SU-DHL-6 (cell line): ENCODE results near the gene IL10.
"Not testable (repeated sequence)": the region's sequence is repeated elsewhere in the genome, so short reads cannot be mapped to it uniquely, and the experiment has no call there.

Experiments
- H2AFZ ChIP-seq: fragments of 200-600 bp; sonication (generic); 2 replicates; pipeline ENCODE4 v1.6.1; 2014; ENCODE audit warnings: low read depth, mild to moderate bottlenecking, moderate library complexity, mixed read lengths, antibody characterized with exemption, low read length; ENCODE audit not compliant: severe bottlenecking
- H3F3A ChIP-seq: fragments of 200-600 bp; shearing (Covaris generic); 2 replicates; pipeline ENCODE4 v1.6.0; 2016; ENCODE audit warnings: antibody characterized with exemption, mild to moderate bottlenecking; ENCODE audit not compliant: insufficient read depth
- H3K27ac ChIP-seq: fragments of 200-600 bp; sonication (generic); 2 replicates; pipeline ENCODE4 v1.5.1; 2016; ENCODE audit warnings: low read depth, mild to moderate bottlenecking, low read length, moderate library complexity, mixed read lengths
- H3K27me3 ChIP-seq: fragments of 200-600 bp; sonication (generic), shearing (Covaris generic); 2 replicates; pipeline ENCODE4 v1.6.0; 2014; ENCODE audit warnings: mild to moderate bottlenecking, low read length
- H3K36me3 ChIP-seq: fragments of 200-600 bp; sonication (generic); 2 replicates; pipeline ENCODE4 v1.6.1; 2014; ENCODE audit warnings: mild to moderate bottlenecking, low read length, mixed read lengths
- H3K4me2 ChIP-seq: fragments of 300-600, 200-600 bp; shearing (Covaris generic), sonication (generic); 2 replicates; pipeline ENCODE4 v1.6.0; 2014; ENCODE audit warnings: low read length, low read depth, mild to moderate bottlenecking; ENCODE audit not compliant: poor library complexity, severe bottlenecking
- H3K4me3 ChIP-seq: fragments of 200-600 bp; sonication (generic); 2 replicates; pipeline ENCODE4 v1.5.1; 2014; ENCODE audit warnings: antibody characterized with exemption, low read length, mild to moderate bottlenecking, mixed read lengths; ENCODE audit not compliant: insufficient read depth, poor library complexity, severe bottlenecking
- H3K79me2 ChIP-seq: fragments of 200-600 bp; sonication (generic); 2 replicates; pipeline ENCODE4 v1.6.1; 2014; ENCODE audit warnings: mild to moderate bottlenecking, low read length, moderate library complexity; ENCODE audit not compliant: insufficient read depth
- H3K9ac ChIP-seq: fragments of 200-600 bp; sonication (generic); 2 replicates; pipeline ENCODE4 v1.7.0; 2014; ENCODE audit warnings: mild to moderate bottlenecking, low read length
- H3K9me2 ChIP-seq: fragments of 200-600 bp; sonication (generic); replicated peaks from 2 replicates; pipeline ENCODE4 v1.6.1; 2014; ENCODE audit warnings: low read length; ENCODE audit not compliant: insufficient read depth
- H3K9me3 ChIP-seq: fragments of 200-600 bp; sonication (generic); 2 replicates; pipeline ENCODE4 v1.6.1; 2014; ENCODE audit warnings: low read length, mixed read lengths; ENCODE audit not compliant: insufficient read depth
- H4K20me1 ChIP-seq: fragments of 200-600 bp; sonication (generic); 2 replicates; pipeline ENCODE4 v1.6.1; 2014; ENCODE audit warnings: low read depth, mild to moderate bottlenecking, antibody characterized with exemption, low read length, moderate library complexity, mixed read lengths
- EZH2phosphoT487 ChIP-seq: fragments of 200-600 bp; sonication (generic), shearing (Covaris generic); conservative IDR thresholded peaks from 2 replicates; pipeline ENCODE4 v1.6.1; 2018; ENCODE audit warnings: mild to moderate bottlenecking, antibody characterized with exemption, low read length, moderate library complexity, mixed read lengths
- TF ChIP-seq, protein P1 (sequence below): fragments of 200-600 bp; sonication (generic); IDR thresholded peaks from one replicate; pipeline ENCODE4 v1.5.1; 2017; ENCODE audit warnings: antibody characterized with exemption, mild to moderate bottlenecking, low read length, moderate library complexity; ENCODE audit not compliant: insufficient read depth, poor library complexity, severe bottlenecking

Gene IL10

DNA sequence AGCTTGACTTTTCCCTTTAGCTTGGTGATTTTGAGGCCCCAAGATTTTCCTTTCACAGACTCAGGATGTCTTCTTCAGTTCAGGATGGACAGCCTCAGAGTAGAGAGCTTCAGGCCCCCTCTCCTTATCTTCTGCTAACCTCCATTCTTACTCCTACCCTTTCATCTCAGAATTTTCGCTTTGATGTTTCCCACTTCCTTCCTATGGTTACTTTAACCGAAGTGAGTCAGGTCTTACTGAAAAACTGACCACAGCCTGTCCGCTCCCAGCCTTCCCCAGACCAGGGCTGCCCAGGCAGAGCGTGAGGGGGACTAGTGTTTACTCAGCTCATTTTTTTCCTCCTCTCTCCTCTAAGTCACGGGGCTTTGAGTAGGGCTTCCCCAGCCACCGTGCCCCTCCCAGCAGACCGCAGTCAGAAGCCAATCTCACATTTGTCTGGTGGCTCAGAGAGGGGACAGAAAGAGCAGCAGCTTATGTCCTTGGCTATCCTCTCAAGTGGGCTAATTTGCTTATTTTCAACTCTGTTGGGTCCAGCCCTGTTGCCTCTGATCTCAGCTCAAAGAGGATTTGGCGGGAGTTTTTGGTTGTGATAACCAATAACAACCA, 5.9 kb downstream of the IL10 start:
- Histone ChIP-seq H3K27me3 (no peaks in the 10 kb centered on the region), H3K79me2 (no peaks in the 10 kb centered on the region), H3K4me3 (no peak overlapping the region), H4K20me1 (no peaks in the 10 kb centered on the region), H3K9me2 (no peaks in the 10 kb centered on the region), H3K9me3 (no peaks in the 10 kb centered on the region), H3K27ac (no peak overlapping the region), H2AFZ (no peak overlapping the region), H3K36me3 (no peaks in the 10 kb centered on the region), H3F3A (no peaks in the 10 kb centered on the region), H3K9ac (no peak overlapping the region), H3K4me2 (no peak overlapping the region)
- TF ChIP-seq, protein P1, sequence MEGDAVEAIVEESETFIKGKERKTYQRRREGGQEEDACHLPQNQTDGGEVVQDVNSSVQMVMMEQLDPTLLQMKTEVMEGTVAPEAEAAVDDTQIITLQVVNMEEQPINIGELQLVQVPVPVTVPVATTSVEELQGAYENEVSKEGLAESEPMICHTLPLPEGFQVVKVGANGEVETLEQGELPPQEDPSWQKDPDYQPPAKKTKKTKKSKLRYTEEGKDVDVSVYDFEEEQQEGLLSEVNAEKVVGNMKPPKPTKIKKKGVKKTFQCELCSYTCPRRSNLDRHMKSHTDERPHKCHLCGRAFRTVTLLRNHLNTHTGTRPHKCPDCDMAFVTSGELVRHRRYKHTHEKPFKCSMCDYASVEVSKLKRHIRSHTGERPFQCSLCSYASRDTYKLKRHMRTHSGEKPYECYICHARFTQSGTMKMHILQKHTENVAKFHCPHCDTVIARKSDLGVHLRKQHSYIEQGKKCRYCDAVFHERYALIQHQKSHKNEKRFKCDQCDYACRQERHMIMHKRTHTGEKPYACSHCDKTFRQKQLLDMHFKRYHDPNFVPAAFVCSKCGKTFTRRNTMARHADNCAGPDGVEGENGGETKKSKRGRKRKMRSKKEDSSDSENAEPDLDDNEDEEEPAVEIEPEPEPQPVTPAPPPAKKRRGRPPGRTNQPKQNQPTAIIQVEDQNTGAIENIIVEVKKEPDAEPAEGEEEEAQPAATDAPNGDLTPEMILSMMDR: no peak
- TF ChIP-seq EZH2phosphoT487: no peak

DNA sequence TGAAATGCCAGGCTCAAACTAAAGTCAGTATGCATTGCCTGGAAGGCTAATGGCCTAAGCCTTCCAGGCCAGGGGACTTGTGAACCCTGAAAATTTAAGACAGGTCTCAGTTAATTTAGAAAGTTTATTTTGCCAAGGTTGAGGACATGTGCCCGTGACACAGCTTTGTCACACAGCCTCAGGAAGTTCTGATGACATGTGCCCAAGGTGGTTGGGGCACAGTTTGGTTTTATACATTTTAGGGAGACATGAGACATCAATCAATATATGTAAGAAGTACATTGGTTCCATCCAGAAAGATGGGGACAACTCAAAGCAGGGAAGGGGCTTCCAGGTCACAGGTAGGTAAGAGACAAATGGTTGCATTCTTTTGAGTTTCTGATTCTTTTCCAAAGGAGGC, 6.5 kb downstream of the IL10 start:
- not testable (repeated sequence) for H3K4me3 ChIP-seq, H3K4me2 ChIP-seq, H3K36me3 ChIP-seq, H3K79me2 ChIP-seq, H3K9me2 ChIP-seq, H2AFZ ChIP-seq, H3K27ac ChIP-seq, H3F3A ChIP-seq, H3K9ac ChIP-seq, H3K9me3 ChIP-seq, H4K20me1 ChIP-seq, H3K27me3 ChIP-seq

DNA sequence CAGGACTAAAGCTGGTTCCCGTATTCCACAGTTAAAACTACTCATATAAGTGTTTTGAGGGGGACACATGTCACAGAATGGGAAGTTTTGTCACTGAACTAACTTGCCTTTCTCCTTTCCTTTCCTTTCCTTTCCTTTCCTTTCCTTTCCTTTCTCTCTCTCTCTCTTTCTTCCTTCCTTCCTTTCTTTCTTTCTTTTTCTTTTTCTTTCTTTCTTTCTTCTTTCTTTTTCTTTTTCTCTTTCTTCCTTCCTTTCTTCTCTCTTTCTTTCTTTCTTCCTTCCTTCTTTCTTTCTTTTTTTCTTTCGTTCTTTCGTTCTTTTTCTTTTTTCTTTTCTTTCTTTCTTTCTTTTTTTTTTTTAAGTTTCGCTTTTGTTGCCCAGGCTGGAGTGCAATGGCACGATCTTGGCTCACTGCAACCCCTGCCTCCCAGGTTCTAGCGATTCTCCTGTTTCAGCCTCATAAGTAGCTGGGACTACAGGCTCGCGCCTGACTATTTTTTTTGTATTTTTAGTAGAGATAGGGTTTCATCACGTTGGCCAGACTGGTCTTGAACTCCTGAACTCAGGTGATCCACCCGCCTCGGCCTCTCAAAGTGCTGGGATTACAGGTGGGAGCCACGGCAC, 9.4 kb downstream of the IL10 start:
- not testable (repeated sequence) for H3K4me2 ChIP-seq, H3K4me3 ChIP-seq, H4K20me1 ChIP-seq, H3K27me3 ChIP-seq, H3K27ac ChIP-seq, H2AFZ ChIP-seq, H3K9me2 ChIP-seq, H3K36me3 ChIP-seq, H3K9ac ChIP-seq, H3K9me3 ChIP-seq, H3F3A ChIP-seq, H3K79me2 ChIP-seq

DNA sequence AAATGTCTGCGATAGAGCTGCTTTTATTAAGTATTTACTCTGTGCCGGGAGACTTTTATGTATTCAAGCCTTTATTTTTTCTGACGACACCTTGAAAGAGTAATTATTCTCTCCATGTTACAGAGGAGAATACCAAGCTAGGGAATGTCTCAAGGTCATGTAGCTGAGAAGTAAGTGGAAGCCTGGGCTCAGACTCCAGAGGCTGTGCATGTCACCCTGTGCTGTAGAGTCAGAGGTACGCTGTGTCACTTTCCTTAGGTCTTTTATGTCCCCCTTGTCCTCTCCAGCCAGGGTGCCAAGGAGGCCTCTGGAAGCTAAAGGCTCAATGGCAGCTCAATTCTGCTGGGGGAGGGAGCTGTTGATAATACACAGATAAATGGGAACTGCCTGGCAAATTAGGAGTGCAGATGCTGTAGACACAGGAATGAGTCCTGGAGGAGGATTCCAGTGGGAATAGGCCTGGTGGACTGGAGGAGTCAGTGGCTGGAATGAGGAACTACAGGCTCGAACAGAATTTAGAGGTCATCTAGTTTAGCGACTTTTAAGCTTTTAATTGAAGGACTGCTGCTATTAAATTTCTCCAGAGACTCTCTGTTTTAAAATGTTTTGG, 11.0 kb downstream of the IL10 start:
- Histone ChIP-seq H4K20me1 (no peaks in the 10 kb centered on the region), H3K27ac (no peak overlapping the region), H3F3A (no peaks in the 10 kb centered on the region), H3K79me2 (no peaks in the 10 kb centered on the region), H3K4me2 (no peak overlapping the region), H3K9me2 (no peaks in the 10 kb centered on the region), H2AFZ (no peak overlapping the region), H3K4me3 (no peak overlapping the region), H3K9me3 (no peaks in the 10 kb centered on the region), H3K27me3 (no peaks in the 10 kb centered on the region), H3K9ac (no peak overlapping the region), H3K36me3 (no peaks in the 10 kb centered on the region)
- TF ChIP-seq, protein P1: no peak
- TF ChIP-seq EZH2phosphoT487: no peak
